Stomach (tissue), 4 donors: ENCODE data around the gene MARCHF10.

ENCODE experiments used
- CTCF ChIP-seq, 7 experiments: fragments of 450-650 bp in 4 of 7; fragments of 200-600 bp in 3 of 7; sonication (generic) in 3 of 7; IDR thresholded peaks; one replicate each; pipeline ENCODE4 v1.5.1; 2016 to 2019; ENCODE audit warnings: antibody characterized with exemption in 7 of 7, control low read depth in 2 of 7, mild to moderate bottlenecking in 1 of 7
- EP300 ChIP-seq: sonication (generic); formaldehyde crosslinking; IDR thresholded peaks from one replicate; pipeline ENCODE4 v1.6.1; 2017; ENCODE audit warnings: antibody characterized with exemption
- POLR2A ChIP-seq, 4 donors: fragments of 450-650 bp; IDR thresholded peaks; one replicate each; pipeline ENCODE4 v1.6.1; 2016; ENCODE audit warnings: antibody characterized with exemption in 4 of 4, control low read depth in 2 of 4, mild to moderate bottlenecking in 1 of 4, moderate library complexity in 1 of 4
- POLR2AphosphoS5 ChIP-seq, 3 donors: sonication (generic); formaldehyde crosslinking; IDR thresholded peaks; one replicate each; pipeline ENCODE4 v1.6.1; 2016; ENCODE audit warnings: antibody characterized with exemption in 3 of 3

DNA sequence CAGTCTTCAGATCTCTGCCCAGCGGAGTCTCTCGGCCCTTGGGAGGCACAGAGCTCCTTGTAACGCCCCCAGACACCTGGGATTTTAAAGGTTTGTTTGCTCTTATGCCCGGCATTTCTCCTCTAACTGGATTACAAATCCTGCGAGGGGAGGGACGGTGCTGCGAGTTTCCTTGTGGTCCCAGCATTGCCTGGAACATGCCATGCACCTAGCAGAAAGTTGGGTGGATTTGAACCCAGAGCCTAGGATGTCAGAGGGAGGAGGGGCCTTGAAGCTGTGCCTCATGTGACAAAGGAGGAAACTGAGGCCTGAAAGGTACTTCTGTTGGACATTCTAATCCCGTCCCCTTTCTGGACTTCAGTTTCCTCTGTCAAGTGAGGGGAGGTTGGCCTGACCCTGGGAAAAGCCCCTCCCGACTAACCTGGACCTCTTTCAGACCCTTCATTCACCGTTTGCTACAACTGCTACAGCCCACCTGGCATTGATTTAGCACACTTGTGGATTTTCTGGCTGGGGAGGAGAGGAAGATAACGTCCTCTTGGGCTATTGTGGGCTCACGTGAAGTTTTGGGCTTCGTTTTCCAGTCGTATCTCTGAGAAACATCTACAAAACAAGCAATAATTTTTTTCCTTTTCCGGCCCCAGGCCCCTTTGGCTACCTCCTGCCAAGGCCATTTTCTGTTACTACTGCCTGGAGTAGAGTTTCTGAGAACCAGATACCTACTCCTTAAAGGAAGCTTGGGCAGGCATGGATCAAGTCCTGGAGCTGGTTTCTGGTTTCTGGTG lies 149.8 kb downstream of the MARCHF10 start:
- TF ChIP-seq POLR2A (IDR thresholded peaks at IDR 0.05): no peak
- no peak for TF ChIP-seq CTCF (IDR thresholded peaks at IDR 0.05)
- no peak for TF ChIP-seq EP300
- TF ChIP-seq POLR2AphosphoS5 (IDR thresholded peaks at IDR 0.05): no peak
